Measurements from ENCODE around the gene STS.

- TF ChIP-seq, protein P1, sequence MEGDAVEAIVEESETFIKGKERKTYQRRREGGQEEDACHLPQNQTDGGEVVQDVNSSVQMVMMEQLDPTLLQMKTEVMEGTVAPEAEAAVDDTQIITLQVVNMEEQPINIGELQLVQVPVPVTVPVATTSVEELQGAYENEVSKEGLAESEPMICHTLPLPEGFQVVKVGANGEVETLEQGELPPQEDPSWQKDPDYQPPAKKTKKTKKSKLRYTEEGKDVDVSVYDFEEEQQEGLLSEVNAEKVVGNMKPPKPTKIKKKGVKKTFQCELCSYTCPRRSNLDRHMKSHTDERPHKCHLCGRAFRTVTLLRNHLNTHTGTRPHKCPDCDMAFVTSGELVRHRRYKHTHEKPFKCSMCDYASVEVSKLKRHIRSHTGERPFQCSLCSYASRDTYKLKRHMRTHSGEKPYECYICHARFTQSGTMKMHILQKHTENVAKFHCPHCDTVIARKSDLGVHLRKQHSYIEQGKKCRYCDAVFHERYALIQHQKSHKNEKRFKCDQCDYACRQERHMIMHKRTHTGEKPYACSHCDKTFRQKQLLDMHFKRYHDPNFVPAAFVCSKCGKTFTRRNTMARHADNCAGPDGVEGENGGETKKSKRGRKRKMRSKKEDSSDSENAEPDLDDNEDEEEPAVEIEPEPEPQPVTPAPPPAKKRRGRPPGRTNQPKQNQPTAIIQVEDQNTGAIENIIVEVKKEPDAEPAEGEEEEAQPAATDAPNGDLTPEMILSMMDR (IDR thresholded peaks at IDR 0.05), result no peak
- no peak for TF ChIP-seq POLR2A (IDR thresholded peaks at IDR 0.05)
Measured at GRCh38 chrX:7127056-7127455, 20.5 kb upstream of the STS start.
